Body of pancreas (tissue), 4 donors: ENCODE measurements around the gene PTPN1. TPM values are rescaled to one million over a fixed set of nuclear protein-coding genes. Genes with fewer than 3 reads are reported as not detected.
A peak's percentile ranks its signal among the peaks of the same experiment; 100 is the strongest.

Experiments used
- ATAC-seq: fragments of 150-250 bp; one replicate; pipeline ENCODE4 v1.9.1; 2016
- DNase-seq, 4 donors: peaks; one replicate each; pipeline ENCODE4 v3.0.0-alpha.2; 2019
- H3K27ac ChIP-seq, 4 donors: fragments of 200-600 bp; sonication (generic); 1 replicate in 3 of 4; 2 replicates in 1 of 4; pipeline versions ENCODE4 v1.5.1 to v1.6.1; 2016 to 2019; ENCODE audit warnings: mild to moderate bottlenecking in 1 of 4, mixed read lengths in 1 of 4, moderate library complexity in 1 of 4
- H3K27me3 ChIP-seq, 2 donors: fragments of 200-600 bp; sonication (generic); one replicate each; pipeline ENCODE4 v1.6.0; 2016; ENCODE audit warnings: mild to moderate bottlenecking in 1 of 2
- H3K36me3 ChIP-seq, 2 donors: fragments of 200-600 bp; sonication (generic); replicated peaks in 1 of 2; 2 replicates each; pipeline ENCODE4 v1.5.1; 2016; ENCODE audit warnings: low read depth in 2 of 2; ENCODE audit not compliant: insufficient read depth in 1 of 2
- H3K4me1 ChIP-seq: fragments of 200-600 bp; sonication (generic); one replicate; pipeline ENCODE4 v1.6.0; 2016
- H3K4me3 ChIP-seq, 2 donors: fragments of 200-600 bp; sonication (generic); 1 replicate in 1 of 2; 2 replicates in 1 of 2; pipeline ENCODE4 v1.5.1; 2016 to 2019
- H3K9me3 ChIP-seq, 3 donors: fragments of 200-600 bp; sonication (generic); 1 replicate in 2 of 3; 2 replicates in 1 of 3; pipeline ENCODE4 v1.5.1; 2016
- CTCF ChIP-seq, 7 experiments: fragments of 450-650 bp in 4 of 7; fragments of 200-600 bp in 3 of 7; sonication (generic) in 3 of 7; IDR thresholded peaks; one replicate each; pipeline ENCODE4 v1.5.1; 2016 to 2019; ENCODE audit warnings: antibody characterized with exemption in 7 of 7
- POLR2A ChIP-seq, 3 donors: fragments of 450-650 bp; IDR thresholded peaks; one replicate each; pipeline ENCODE4 v1.6.1; 2016; ENCODE audit warnings: antibody characterized with exemption in 3 of 3, mild to moderate bottlenecking in 2 of 3
- WGBS, 2 donors: methylation state at CpG; one replicate each; pipeline ENCODE4 v1.1.5; 2017; 5-methylcytosine and 5-hydroxymethylcytosine counted together
- intact Hi-C: fragments of 100-400 bp; cut with DNase I; formaldehyde crosslinking; loops from one replicate; pipeline ENCODE4 v1.15.1; 2023
- total RNA-seq, 2 donors: library from RNA; depleted of rRNA; stranded (reverse); fragments of >200 nt; gene quantifications; one replicate each; pipeline ENCODE4 v1.1.0, GENCODE V29; 2016

PTPN1 gene
- total RNA-seq, 2 donors from 2014 or later = 9.1 to 10.2 TPM

GRCh38 chr20:50592282-50593004, 82.3 kb downstream of the PTPN1 start:
- Histone ChIP-seq H3K4me1 (peaks cover 13% of the 10 kb centered on the region), H3K9me3 (no peaks in the 10 kb centered on the region), H3K36me3 (no peaks in the 10 kb centered on the region), H3K4me3 (no peak overlapping the region), H3K27ac (peak overlapping the region in 1 of 4 donors; percentile 24), H3K27me3 (peaks cover 0 to 5% of the 10 kb centered on the region in 2 donors)
- WGBS, 2 donors = 66 to 75% methylated on average over 8 to 9 of the region's 19 CpGs
- intact Hi-C loops = no loop called here
- DNase-seq (peak; percentile 47 to 84 (median 61)), ATAC-seq (peak; percentile 57)
- no peak for TF ChIP-seq CTCF (IDR thresholded peaks at IDR 0.05)
- no peak for TF ChIP-seq POLR2A (IDR thresholded peaks at IDR 0.05)

- Histone ChIP-seq H3K36me3 (no peaks in the 10 kb centered on the region), H3K27me3 (peaks cover 0 to 5% of the 10 kb centered on the region in 2 donors), H3K4me3 (no peak overlapping the region), H3K9me3 (no peaks in the 10 kb centered on the region), H3K27ac (no peak overlapping the region), H3K4me1 (peaks cover 13% of the 10 kb centered on the region)
- ATAC-seq (no peak), DNase-seq (no peak)
- TF ChIP-seq POLR2A (IDR thresholded peaks at IDR 0.05) = no peak
- TF ChIP-seq CTCF (IDR thresholded peaks at IDR 0.05) = no peak
- intact Hi-C loops = no loop called here
- WGBS, 2 donors = 90 to 97% methylated on average over 3 to 9 of the region's 9 CpGs
Measured at GRCh38 chr20:50593005-50593335, 82.8 kb downstream of the PTPN1 start.

- no peak overlapping the region for H3K27ac ChIP-seq
- H3K36me3 ChIP-seq = no peaks in the 10 kb centered on the region
- H3K9me3 ChIP-seq = no peaks in the 10 kb centered on the region
- DNase-seq = no peak
- ATAC-seq = no peak
- peaks cover 13% of the 10 kb centered on the region for H3K4me1 ChIP-seq
- intact Hi-C loops = no loop called here
- H3K27me3 ChIP-seq = peaks cover 0 to 5% of the 10 kb centered on the region in 2 donors
- no peak overlapping the region for H3K4me3 ChIP-seq
- WGBS, 2 donors = 77 to 81% methylated on average over 10 to 11 of the region's 11 CpGs
- TF ChIP-seq CTCF (IDR thresholded peaks at IDR 0.05) (no peak), POLR2A (IDR thresholded peaks at IDR 0.05) (no peak)
Measured at GRCh38 chr20:50594231-50594590, 84.0 kb downstream of the PTPN1 start.

- ATAC-seq = no peak
- intact Hi-C loops = no loop called here
- WGBS, 2 donors = 31 to 48% methylated on average over 11 to 19 of the region's 19 CpGs
Measured at GRCh38 chr20:50594591-50595432, 84.6 kb downstream of the PTPN1 start.

More at GRCh38 chr20:50594591-50595432, 84.6 kb downstream of the PTPN1 start:
- Histone ChIP-seq H3K9me3 (no peaks in the 10 kb centered on the region), H3K36me3 (no peaks in the 10 kb centered on the region), H3K27ac (no peak overlapping the region), H3K27me3 (peaks cover 0 to 5% of the 10 kb centered on the region in 2 donors), H3K4me3 (no peak overlapping the region), H3K4me1 (peaks cover 13% of the 10 kb centered on the region)
- TF ChIP-seq CTCF (IDR thresholded peaks at IDR 0.05) = no peak
- TF ChIP-seq POLR2A (IDR thresholded peaks at IDR 0.05) = no peak
- DNase-seq = no peak
